Measurements from ENCODE around the gene PTPRK. TPM values are rescaled to one million over a fixed set of nuclear protein-coding genes. Genes with fewer than 3 reads are reported as not detected.

The PTPRK gene
- total and polyA plus RNA-seq, 12 donors = 3.2 to 22.4 (median 15.0) TPM

- Histone ChIP-seq H3K36me3 (replicated peaks in 1 of 2) (no peaks in the 10 kb centered on the region), H3K4me1 (replicated peaks in 1 of 2) (no peaks in the 10 kb centered on the region), H3K27ac (no peak overlapping the region), H3K27me3 (no peaks in the 10 kb centered on the region), H3K9me3 (replicated peaks in 1 of 3) (no peaks in the 10 kb centered on the region), H3K4me3 (no peak overlapping the region)
- no peak for TF ChIP-seq POLR2A (IDR thresholded peaks at IDR 0.05)
- no peak for TF ChIP-seq CTCF (IDR thresholded peaks at IDR 0.05)
- WGBS, 4 donors = 92 to 97% (median 95%) methylated on average over 2 of the region's 2 CpGs
- intact Hi-C loops (cut with DNase I) = no loop called here
- DNase-seq = no peak
Measured at GRCh38 chr6:128018821-128019220, 501.6 kb downstream of the PTPRK start.

GRCh38 chr6:128017288-128017687 lies 503.1 kb downstream of the PTPRK start:
- DNase-seq = no peak
- H3K36me3 ChIP-seq (replicated peaks in 1 of 2) = no peaks in the 10 kb centered on the region
- intact Hi-C loops (cut with DNase I) = no loop called here
- H3K27ac ChIP-seq = no peak overlapping the region
- H3K4me1 ChIP-seq (replicated peaks in 1 of 2) = no peaks in the 10 kb centered on the region
- no peaks in the 10 kb centered on the region for H3K9me3 ChIP-seq (replicated peaks in 1 of 3)
- TF ChIP-seq POLR2A (IDR thresholded peaks at IDR 0.05) (no peak), CTCF (IDR thresholded peaks at IDR 0.05) (no peak)
- H3K4me3 ChIP-seq = no peak overlapping the region
- no peaks in the 10 kb centered on the region for H3K27me3 ChIP-seq

GRCh38 chr6:128007658-128008057 lies 512.7 kb downstream of the PTPRK start:
- no peak for TF ChIP-seq POLR2A (IDR thresholded peaks at IDR 0.05)
- TF ChIP-seq CTCF (IDR thresholded peaks at IDR 0.05) = no peak
- H3K4me1 ChIP-seq (replicated peaks in 1 of 2) = no peaks in the 10 kb centered on the region
- DNase-seq = no peak
- H3K27ac ChIP-seq = no peak overlapping the region
- H3K9me3 ChIP-seq (replicated peaks in 1 of 3) = no peaks in the 10 kb centered on the region
- no peaks in the 10 kb centered on the region for H3K36me3 ChIP-seq (replicated peaks in 1 of 2)
- no peak overlapping the region for H3K4me3 ChIP-seq
- intact Hi-C loops (cut with DNase I) = no loop called here
- 91 to 100% (median 97%) methylated on average over 1 of the region's 1 CpG for WGBS, 4 donors
- no peaks in the 10 kb centered on the region for H3K27me3 ChIP-seq

GRCh38 chr6:128005009-128005408 lies 515.4 kb downstream of the PTPRK start:
- H3K9me3 ChIP-seq (replicated peaks in 1 of 3) = no peaks in the 10 kb centered on the region
- no peaks in the 10 kb centered on the region for H3K36me3 ChIP-seq (replicated peaks in 1 of 2)
- no peak for TF ChIP-seq POLR2A (IDR thresholded peaks at IDR 0.05)
- no peak for TF ChIP-seq CTCF (IDR thresholded peaks at IDR 0.05)
- no peak for DNase-seq
- H3K4me1 ChIP-seq (replicated peaks in 1 of 2) = no peaks in the 10 kb centered on the region
- intact Hi-C loops (cut with DNase I) = no loop called here
- no peaks in the 10 kb centered on the region for H3K27me3 ChIP-seq
- 83 to 87% (median 86%) methylated on average over 5 of the region's 5 CpGs for WGBS, 4 donors
- H3K4me3 ChIP-seq = no peak overlapping the region
- no peak overlapping the region for H3K27ac ChIP-seq
